ENCODE results near the gene OR10A3. TPM values are rescaled to one million over a fixed set of nuclear protein-coding genes. Genes with fewer than 3 reads are reported as not detected.
"Not testable (repeated sequence)": the region's sequence is repeated elsewhere in the genome, so short reads cannot be mapped to it uniquely, and the experiment has no call there.

OR10A3 gene
- total RNA-seq, result not detected

GRCh38 chr11:7941608-7942007 lies at the start of gene OR10A3:
Gene OR10A3 (minus strand): TSS chr11:7941708. CDS start chr11:7939520, 2,188 bp downstream.
- ATAC-seq, result no peak
- no peaks in the 10 kb centered on the region for H3K36me3 Mint-ChIP-seq (ENCODE audit: low read depth)
- DNase-seq, result no peak
- CTCF ChIA-PET, result no interaction called here
- no peak within 1 kb of the TSS for H3K4me3 Mint-ChIP-seq
- POLR2A ChIA-PET, result no interaction called here
- peaks cover 17% of the 10 kb centered on the region for H3K9me3 Mint-ChIP-seq (ENCODE audit: insufficient read depth)
- H3K4me1 Mint-ChIP-seq (ENCODE audit: low read depth), result no peaks in the 10 kb centered on the region
- H3K27me3 Mint-ChIP-seq (ENCODE audit: low read depth), result peaks cover 3% of the 10 kb centered on the region
- H3K27ac Mint-ChIP-seq, result no peak within 1 kb of the TSS

GRCh38 chr11:7987560-7987883 lies 46.0 kb upstream of the OR10A3 start:
- H3K27me3 Mint-ChIP-seq (ENCODE audit: low read depth); DNase-seq; H3K9me3 Mint-ChIP-seq (ENCODE audit: insufficient read depth); ATAC-seq: not testable (repeated sequence)
- peak overlapping the region; percentile 94 for H3K27ac Mint-ChIP-seq
- CTCF ChIA-PET, result interaction anchor here (0.6 to 3.5 kb wide), 23 partner anchors 9 to 474 kb away, joined by 3 to 97 read pairs (median 4); partner anchors contain the start of gene PPFIBP2
- peaks cover 30% of the 10 kb centered on the region for H3K36me3 Mint-ChIP-seq (ENCODE audit: low read depth)
- H3K4me1 Mint-ChIP-seq (ENCODE audit: low read depth), result peaks cover 35% of the 10 kb centered on the region
- POLR2A ChIA-PET, result interaction anchor here (1.0 to 1.3 kb wide), 6 partner anchors 9 to 701 kb away, joined by 3 to 5 read pairs (median 3); partner anchors contain the start of genes RPL27A and TRIM66
- H3K4me3 Mint-ChIP-seq, result peak overlapping the region; percentile 94

- no peaks in the 10 kb centered on the region for H3K27me3 Mint-ChIP-seq (ENCODE audit: low read depth)
- DNase-seq, result peak; percentile 96
- ATAC-seq, result peak; percentile 99
- H3K4me1 Mint-ChIP-seq (ENCODE audit: low read depth), result peaks cover 35% of the 10 kb centered on the region
- ChIA-PET CTCF (interaction anchor here (0.6 to 3.5 kb wide), 26 partner anchors 9 to 707 kb away, joined by 3 to 97 read pairs (median 4); partner anchors contain the start of gene PPFIBP2), POLR2A (interaction anchor here (1.0 to 1.3 kb wide), 6 partner anchors 9 to 701 kb away, joined by 3 to 5 read pairs (median 3); partner anchors contain the start of genes RPL27A and TRIM66)
- peaks cover 24% of the 10 kb centered on the region for H3K36me3 Mint-ChIP-seq (ENCODE audit: low read depth)
- peak within 1 kb of the TSS; percentile 94 for H3K4me3 Mint-ChIP-seq
- peak within 1 kb of the TSS; percentile 94 for H3K27ac Mint-ChIP-seq
- H3K9me3 Mint-ChIP-seq (ENCODE audit: insufficient read depth), result no peaks in the 10 kb centered on the region
Observed at GRCh38 chr11:7986768-7987559, 45.5 kb upstream of the OR10A3 start, which contains the start of gene EIF3F. Gene EIF3F (plus strand): TSS chr11:7987337. CDS start chr11:7987353, 16 bp downstream.

- Mint-ChIP-seq H3K9me3 (ENCODE audit: insufficient read depth) (no peaks in the 10 kb centered on the region), H3K27me3 (ENCODE audit: low read depth) (no peaks in the 10 kb centered on the region)
Observed at GRCh38 chr11:7983832-7984590, 42.5 kb upstream of the OR10A3 start.

GRCh38 chr11:7982582-7983119 lies 41.1 kb upstream of the OR10A3 start:
- ATAC-seq (no peak), DNase-seq (no peak)
- Mint-ChIP-seq H3K4me1 (ENCODE audit: low read depth) (peaks cover 14% of the 10 kb centered on the region), H3K9me3 (ENCODE audit: insufficient read depth) (no peaks in the 10 kb centered on the region), H3K36me3 (ENCODE audit: low read depth) (peaks cover under 1% of the 10 kb centered on the region), H3K4me3 (no peak overlapping the region), H3K27ac (no peak overlapping the region), H3K27me3 (ENCODE audit: low read depth) (no peaks in the 10 kb centered on the region)
- ChIA-PET CTCF (interaction anchor here (1.4 kb wide), 1 partner anchor 90 kb away, joined by 5 read pairs; no protein-coding TSS in a partner anchor), POLR2A (no interaction called here)

More at GRCh38 chr11:7983832-7984590, 42.5 kb upstream of the OR10A3 start:
- peaks cover 23% of the 10 kb centered on the region for H3K4me1 Mint-ChIP-seq (ENCODE audit: low read depth)
- peaks cover 5% of the 10 kb centered on the region for H3K36me3 Mint-ChIP-seq (ENCODE audit: low read depth)
- DNase-seq, result no peak
- ChIA-PET POLR2A (no interaction called here), CTCF (interaction anchor here (3.5 kb wide), 1 partner anchor 91 kb away, joined by 97 read pairs; no protein-coding TSS in a partner anchor)
- H3K27ac Mint-ChIP-seq, result no peak overlapping the region
- H3K4me3 Mint-ChIP-seq, result no peak overlapping the region
- ATAC-seq, result no peak

- ChIA-PET CTCF (interaction anchor here (1.4 kb wide), 1 partner anchor 89 kb away, joined by 5 read pairs; no protein-coding TSS in a partner anchor), POLR2A (no interaction called here)
- Mint-ChIP-seq H3K4me1 (ENCODE audit: low read depth) (peaks cover 11% of the 10 kb centered on the region), H3K27me3 (ENCODE audit: low read depth) (no peaks in the 10 kb centered on the region), H3K27ac (no peak overlapping the region), H3K4me3 (no peak overlapping the region), H3K36me3 (ENCODE audit: low read depth) (no peaks in the 10 kb centered on the region), H3K9me3 (ENCODE audit: insufficient read depth) (no peaks in the 10 kb centered on the region)
- no peak for ATAC-seq
- no peak for DNase-seq
Observed at GRCh38 chr11:7981619-7982157, 40.2 kb upstream of the OR10A3 start.

- no peaks in the 10 kb centered on the region for H3K27me3 Mint-ChIP-seq (ENCODE audit: low read depth)
- DNase-seq (no peak), ATAC-seq (no peak)
- ChIA-PET CTCF (interaction anchor here (1.7 to 2.1 kb wide), 2 partner anchors 10 to 56 kb away, joined by 3 to 13 read pairs; partner anchors contain the start of gene EIF3F), POLR2A (no interaction called here)
- H3K9me3 Mint-ChIP-seq (ENCODE audit: insufficient read depth), result no peaks in the 10 kb centered on the region
- no peaks in the 10 kb centered on the region for H3K4me1 Mint-ChIP-seq (ENCODE audit: low read depth)
- H3K4me3 Mint-ChIP-seq, result no peak overlapping the region
- H3K27ac Mint-ChIP-seq, result no peak overlapping the region
- H3K36me3 Mint-ChIP-seq (ENCODE audit: low read depth), result no peaks in the 10 kb centered on the region
Observed at GRCh38 chr11:7977232-7977917, 35.9 kb upstream of the OR10A3 start.

GRCh38 chr11:7974668-7975067 lies 33.2 kb upstream of the OR10A3 start:
- ATAC-seq (no peak), DNase-seq (no peak)
- POLR2A ChIA-PET, result no interaction called here
- no peaks in the 10 kb centered on the region for H3K9me3 Mint-ChIP-seq (ENCODE audit: insufficient read depth)
- no peak overlapping the region for H3K27ac Mint-ChIP-seq
- peaks cover 2% of the 10 kb centered on the region for H3K27me3 Mint-ChIP-seq (ENCODE audit: low read depth)
- H3K4me1 Mint-ChIP-seq (ENCODE audit: low read depth), result no peaks in the 10 kb centered on the region
- no peaks in the 10 kb centered on the region for H3K36me3 Mint-ChIP-seq (ENCODE audit: low read depth)
- CTCF ChIA-PET, result interaction anchor here (0.8 to 2.8 kb wide), 2 partner anchors 12 to 82 kb away, joined by 3 to 10 read pairs; partner anchors contain the start of gene EIF3F
- no peak overlapping the region for H3K4me3 Mint-ChIP-seq

- ATAC-seq (no peak), DNase-seq (no peak)
- Mint-ChIP-seq H3K9me3 (ENCODE audit: insufficient read depth) (no peaks in the 10 kb centered on the region), H3K36me3 (ENCODE audit: low read depth) (no peaks in the 10 kb centered on the region), H3K27ac (no peak overlapping the region), H3K4me1 (ENCODE audit: low read depth) (no peaks in the 10 kb centered on the region), H3K27me3 (ENCODE audit: low read depth) (peaks cover 6% of the 10 kb centered on the region), H3K4me3 (no peak overlapping the region)
- POLR2A ChIA-PET, result interaction anchor here (0.6 kb wide), 1 partner anchor 261 kb away, joined by 3 read pairs; no protein-coding TSS in a partner anchor
- CTCF ChIA-PET, result no interaction called here
Observed at GRCh38 chr11:7973011-7973410, 31.5 kb upstream of the OR10A3 start.

- POLR2A ChIA-PET, result no interaction called here
- no peaks in the 10 kb centered on the region for H3K9me3 Mint-ChIP-seq (ENCODE audit: insufficient read depth)
- H3K36me3 Mint-ChIP-seq (ENCODE audit: low read depth), result no peaks in the 10 kb centered on the region
- no peaks in the 10 kb centered on the region for H3K4me1 Mint-ChIP-seq (ENCODE audit: low read depth)
- H3K27me3 Mint-ChIP-seq (ENCODE audit: low read depth), result peaks cover 8% of the 10 kb centered on the region
- CTCF ChIA-PET, result no interaction called here
- no peak for DNase-seq
- H3K4me3 Mint-ChIP-seq, result no peak overlapping the region
- ATAC-seq, result no peak
- H3K27ac Mint-ChIP-seq, result no peak overlapping the region
Observed at GRCh38 chr11:7971846-7972245, 30.3 kb upstream of the OR10A3 start.

All from activated CD8-positive, alpha-beta T cell treated with anti-CD3 and anti-CD28 coated beads, Interleukin-2, amount 10 ng/mL, durations not matched to agents 7 days and 5 days (primary cell).